ACHN (cell line): Measurements from ENCODE around the gene MAGEA2B.
"Not testable (repeated sequence)": the region's sequence is repeated elsewhere in the genome, so short reads cannot be mapped to it uniquely, and the experiment has no call there.

ENCODE experiments used
- DNase-seq: peaks from one replicate; pipeline ENCODE4 v3.0.0-alpha.2; 2015
- in situ Hi-C: cut with HindIII; loops from 2 replicates; pipeline ENCODE4 v1.10.0; 2017; ENCODE audit warnings: low sequenced_read_pairs, low pct_ligation_motif_present, low pct_unique_long_range_greater_than_20kb

The MAGEA2B gene

GRCh38 chrX:152713815-152714787 is at the start of gene MAGEA2B:
Gene MAGEA2B, plus strand, starts transcription at chrX:152714628. Its CDS starts 2,479 bp downstream, at chrX:152717107.
- DNase-seq, in situ Hi-C loops: not testable (repeated sequence)

- no peak for DNase-seq
- in situ Hi-C loops, result no loop called here
These were observed 40.3 kb upstream of the MAGEA2B start for GRCh38 chrX:152674135-152674534.

- in situ Hi-C loops, DNase-seq: not testable (repeated sequence)
These were observed 39.8 kb upstream of the MAGEA2B start for GRCh38 chrX:152674652-152675051.

- DNase-seq, in situ Hi-C loops: not testable (repeated sequence)
These were observed 33.4 kb upstream of the MAGEA2B start for GRCh38 chrX:152681012-152681411.

- in situ Hi-C loops, DNase-seq: not testable (repeated sequence)
These were observed 16.2 kb upstream of the MAGEA2B start, which contains the start of gene MAGEA3 for GRCh38 chrX:152697952-152698931. Gene MAGEA3, plus strand, starts transcription at chrX:152698794. Its CDS starts 2,039 bp downstream, at chrX:152700833.

- in situ Hi-C loops, DNase-seq: not testable (repeated sequence)
These were observed 14.0 kb upstream of the MAGEA2B start for GRCh38 chrX:152700390-152700789.

- DNase-seq, in situ Hi-C loops: not testable (repeated sequence)
These were observed 7.9 kb upstream of the MAGEA2B start for GRCh38 chrX:152706500-152706899.

GRCh38 chrX:152709173-152709572 is 5.3 kb upstream of the MAGEA2B start, which contains the start of gene CSAG2:
Gene CSAG2, minus strand, starts transcription at chrX:152709273. Its CDS starts 161 bp downstream, at chrX:152709112.
- in situ Hi-C loops, DNase-seq: not testable (repeated sequence)

- DNase-seq, in situ Hi-C loops: not testable (repeated sequence)
These were observed 1.2 kb upstream of the MAGEA2B start for GRCh38 chrX:152713195-152713594.

GRCh38 chrX:152725409-152725808 is 11.0 kb downstream of the MAGEA2B start:
- in situ Hi-C loops, result no loop called here

GRCh38 chrX:152733261-152733975 is 19.0 kb downstream of the MAGEA2B start, which contains the start of the genes CSAG1 and MAGEA12:
Gene CSAG1, minus strand, starts transcription at chrX:152733721. Its CDS starts 1,261 bp downstream, at chrX:152732460.
Gene MAGEA12, plus strand, starts transcription at chrX:152733757. Its CDS starts 2,405 bp downstream, at chrX:152736162.
- in situ Hi-C loops, result no loop called here
- no peak for DNase-seq

More at GRCh38 chrX:152725409-152725808, 11.0 kb downstream of the MAGEA2B start:
- DNase-seq, result no peak

GRCh38 chrX:152734143-152734858 is 19.9 kb downstream of the MAGEA2B start:
- DNase-seq, in situ Hi-C loops: not testable (repeated sequence)

- DNase-seq, result no peak
- in situ Hi-C loops, result no loop called here
These were observed 20.7 kb downstream of the MAGEA2B start for GRCh38 chrX:152735101-152735500.

GRCh38 chrX:152735860-152736511 is 21.6 kb downstream of the MAGEA2B start:
- DNase-seq, result no peak
- in situ Hi-C loops, result no loop called here

GRCh38 chrX:152736528-152736927 is 22.1 kb downstream of the MAGEA2B start:
- DNase-seq, in situ Hi-C loops: not testable (repeated sequence)

GRCh38 chrX:152738560-152738959 is 24.1 kb downstream of the MAGEA2B start:
- no peak for DNase-seq
- in situ Hi-C loops, result no loop called here
